GM23248 (cell line): ENCODE results near the gene PGA4.
"Not testable (repeated sequence)": the region's sequence is repeated elsewhere in the genome, so short reads cannot be mapped to it uniquely, and the experiment has no call there.

Source experiments
- EZH2 ChIP-seq: fragments of 200-600 bp; sonication (generic); IDR thresholded peaks from 2 replicates; pipeline ENCODE4 v1.6.1; 2018; ENCODE audit warnings: antibody characterized with exemption, mild to moderate bottlenecking; ENCODE audit not compliant: insufficient read depth, poor library complexity, severe bottlenecking
- EZH2phosphoT487 ChIP-seq: fragments of 200-600 bp; sonication (generic); IDR thresholded peaks from 2 replicates; pipeline ENCODE4 v1.6.1; 2018; ENCODE audit warnings: antibody characterized with exemption, moderate library complexity, mild to moderate bottlenecking, low read depth; ENCODE audit not compliant: insufficient read depth

DNA sequence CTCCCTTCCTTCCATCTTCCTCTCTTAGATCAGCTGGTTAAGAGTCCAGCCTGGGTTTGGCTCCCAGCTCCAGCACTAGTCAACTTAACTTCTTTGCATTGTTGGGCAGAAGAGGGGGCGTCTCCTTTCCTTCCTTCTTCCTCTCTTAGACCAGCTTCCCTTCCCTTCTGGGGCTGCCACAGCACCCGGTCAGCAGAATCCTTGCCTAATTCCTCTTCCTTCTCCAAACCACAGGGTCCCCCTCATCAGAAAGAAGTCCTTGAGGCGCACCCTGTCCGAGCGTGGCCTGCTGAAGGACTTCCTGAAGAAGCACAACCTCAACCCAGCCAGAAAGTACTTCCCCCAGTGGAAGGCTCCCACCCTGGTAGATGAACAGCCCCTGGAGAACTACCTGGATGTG is 18.3 kb upstream of the PGA4 start:
- not testable (repeated sequence) for TF ChIP-seq EZH2, EZH2phosphoT487
